ENCODE results near the gene MEFV.
"Not testable (repeated sequence)": the region's sequence is repeated elsewhere in the genome, so short reads cannot be mapped to it uniquely, and the experiment has no call there.

The MEFV gene

DNA sequence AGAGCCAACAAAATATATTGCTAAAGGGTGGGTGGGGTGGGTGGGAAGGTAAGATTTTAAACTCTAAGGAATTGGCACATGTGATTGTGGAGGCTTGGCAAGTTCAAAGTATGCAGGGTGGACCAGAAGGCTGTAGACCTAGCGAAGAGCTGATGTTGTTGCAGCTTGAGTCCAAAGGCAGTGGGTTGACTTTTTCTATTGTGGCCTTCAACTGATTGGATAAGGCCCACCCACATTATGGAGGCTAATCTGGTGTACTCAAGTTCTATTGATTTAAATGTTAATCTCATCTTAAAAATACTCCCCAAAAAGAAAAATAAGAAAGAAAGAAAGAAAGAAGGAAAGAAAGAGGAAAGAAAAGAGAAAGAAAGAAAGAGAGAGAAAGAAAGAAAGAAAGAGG lies 43.9 kb downstream of the MEFV start:
- DNase-seq = no peak

DNA sequence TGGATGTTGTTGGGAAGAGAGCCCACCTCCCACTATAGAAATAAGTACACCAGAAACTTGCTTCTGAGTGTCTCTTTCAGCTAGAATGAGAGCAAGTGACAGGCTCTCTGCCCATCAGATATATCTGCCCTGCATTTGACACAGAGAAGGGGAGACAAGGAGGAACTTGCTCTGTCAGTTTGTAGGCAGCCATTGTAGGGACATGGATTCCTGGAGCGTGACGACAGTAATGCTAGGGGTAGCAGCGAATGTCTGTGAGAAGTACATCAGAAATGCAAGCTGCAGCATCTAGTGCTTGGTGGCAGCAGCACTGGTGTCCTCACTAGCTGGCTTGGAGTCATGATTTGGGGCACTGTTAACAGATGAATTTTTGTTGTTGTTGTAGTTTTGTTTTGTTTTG lies 44.4 kb downstream of the MEFV start:
- no peak for DNase-seq

DNA sequence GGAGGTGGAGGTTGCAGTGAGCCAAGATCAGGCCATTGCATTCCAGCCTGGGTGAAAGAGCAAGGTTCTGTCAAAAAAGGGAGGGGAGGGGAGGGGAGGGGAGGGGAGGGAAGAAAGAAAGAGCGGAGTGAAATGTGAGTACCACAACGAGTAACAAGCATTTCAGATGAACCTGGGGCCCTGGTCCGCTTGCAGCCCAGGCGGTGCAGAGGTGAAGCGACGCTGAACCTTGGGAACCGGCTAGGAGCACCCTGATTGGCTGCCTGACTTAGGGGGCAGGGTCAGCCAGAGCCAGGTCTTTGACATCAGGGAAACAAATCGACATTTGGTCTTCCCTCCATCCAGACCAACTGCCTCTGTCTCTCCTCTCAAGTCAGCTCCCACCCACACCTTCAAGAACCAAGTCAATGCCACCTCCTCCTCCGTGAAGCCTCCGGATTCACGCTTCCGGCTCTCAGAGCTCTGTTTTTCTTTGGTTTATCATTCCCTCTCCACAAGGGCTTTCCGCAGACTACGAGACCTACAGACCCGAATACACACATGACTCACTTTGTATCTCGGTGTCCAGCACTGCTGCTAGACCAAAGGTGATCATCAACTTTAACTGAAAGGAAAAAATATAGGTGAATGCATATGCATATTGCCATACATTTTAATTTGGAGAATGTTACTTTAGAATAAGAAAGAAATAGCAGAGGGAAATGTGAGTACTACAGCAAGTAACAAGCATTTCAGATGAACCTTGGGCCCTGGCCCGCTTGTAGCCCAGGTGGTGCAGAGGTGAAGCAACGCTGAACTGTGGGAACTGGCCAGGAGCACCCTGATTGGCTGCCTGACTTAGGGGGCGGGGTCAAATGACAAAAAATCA lies 49.1 kb downstream of the MEFV start:
- DNase-seq = no peak

DNA sequence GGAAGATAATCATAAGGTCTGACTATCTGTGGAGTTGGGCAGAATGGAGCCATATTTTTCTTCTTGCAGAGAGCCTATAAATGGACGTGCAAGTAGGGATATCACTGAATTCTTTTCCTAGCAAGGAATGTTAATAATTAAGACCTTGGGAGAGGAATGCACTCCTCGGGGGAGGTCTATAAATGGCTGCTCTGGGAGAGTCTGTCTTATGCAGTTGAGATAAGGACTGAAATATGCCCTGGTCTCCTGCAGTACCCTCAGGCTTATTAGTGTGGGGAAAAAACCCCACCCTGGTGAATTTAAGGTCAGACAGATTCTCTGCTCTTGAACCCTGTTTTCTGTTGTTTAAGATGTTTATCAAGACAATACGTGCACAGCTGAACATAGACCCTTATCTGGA lies 50.5 kb downstream of the MEFV start:
- not testable (repeated sequence) for DNase-seq

DNA sequence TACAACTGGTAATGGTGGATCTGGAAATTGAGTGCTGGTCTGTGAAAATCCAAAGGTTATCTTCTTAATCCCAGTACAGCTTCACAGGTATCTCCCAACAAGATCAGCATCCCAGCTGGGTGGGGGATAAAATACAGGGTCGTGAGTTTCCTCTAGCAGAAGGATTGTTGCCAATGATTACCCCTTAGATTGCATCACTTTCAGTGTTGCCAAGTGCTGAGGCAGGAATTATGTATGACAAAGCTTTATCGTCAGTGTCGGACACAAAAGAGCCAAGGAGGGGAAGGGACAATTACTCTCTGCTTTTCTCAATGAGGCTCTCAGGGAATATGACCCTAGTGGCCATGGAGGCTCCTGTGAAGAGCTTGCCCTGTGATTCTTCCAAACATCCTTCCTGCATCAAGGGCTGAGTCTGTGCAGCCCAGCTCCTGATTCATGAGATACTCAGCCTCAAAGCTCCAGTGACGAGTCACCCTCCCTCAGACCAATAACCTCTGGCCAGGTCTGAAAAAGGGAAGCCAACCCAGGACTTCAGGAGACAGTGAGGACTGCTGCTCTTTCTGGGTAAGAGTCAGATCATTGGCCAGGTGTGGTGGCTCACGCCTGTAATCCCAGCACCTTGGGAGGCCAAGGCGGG lies 53.4 kb downstream of the MEFV start:
- DNase-seq = no peak

DNA sequence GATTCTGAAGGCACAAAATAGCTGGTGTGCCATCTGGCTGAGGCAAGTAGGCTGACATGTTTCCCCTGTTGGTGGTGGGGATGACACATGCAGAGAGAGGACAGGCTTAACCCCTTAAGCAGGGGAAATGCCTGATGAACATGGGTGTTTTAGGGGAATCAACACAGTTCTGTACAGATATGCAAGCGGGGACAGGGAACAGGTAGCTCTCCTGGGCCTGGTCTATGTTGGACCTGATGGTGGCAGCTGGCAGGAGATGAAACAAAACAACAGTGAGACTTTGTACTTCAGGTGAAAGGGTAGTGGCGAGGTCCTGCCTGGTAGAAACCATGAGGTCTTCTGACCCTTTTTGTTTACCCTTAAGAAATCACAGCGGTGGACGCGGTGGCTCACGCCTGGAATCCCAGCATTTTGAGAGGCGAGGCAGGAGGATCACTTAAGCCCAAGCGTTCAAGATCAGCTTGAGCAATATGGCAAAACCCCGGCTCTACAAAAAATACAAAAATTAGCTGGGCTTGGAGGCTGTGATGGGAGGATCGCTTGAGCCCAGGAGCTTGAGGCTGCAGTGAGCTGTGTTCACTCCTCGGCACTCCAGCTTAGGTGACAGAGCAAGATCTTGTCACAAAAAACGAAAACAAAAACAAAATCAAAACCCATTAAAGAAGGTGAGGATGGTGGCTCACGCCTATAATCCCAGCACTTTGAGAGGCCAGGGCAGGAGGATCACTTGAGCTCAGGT lies 57.9 kb downstream of the MEFV start:
- DNase-seq = no peak

DNA sequence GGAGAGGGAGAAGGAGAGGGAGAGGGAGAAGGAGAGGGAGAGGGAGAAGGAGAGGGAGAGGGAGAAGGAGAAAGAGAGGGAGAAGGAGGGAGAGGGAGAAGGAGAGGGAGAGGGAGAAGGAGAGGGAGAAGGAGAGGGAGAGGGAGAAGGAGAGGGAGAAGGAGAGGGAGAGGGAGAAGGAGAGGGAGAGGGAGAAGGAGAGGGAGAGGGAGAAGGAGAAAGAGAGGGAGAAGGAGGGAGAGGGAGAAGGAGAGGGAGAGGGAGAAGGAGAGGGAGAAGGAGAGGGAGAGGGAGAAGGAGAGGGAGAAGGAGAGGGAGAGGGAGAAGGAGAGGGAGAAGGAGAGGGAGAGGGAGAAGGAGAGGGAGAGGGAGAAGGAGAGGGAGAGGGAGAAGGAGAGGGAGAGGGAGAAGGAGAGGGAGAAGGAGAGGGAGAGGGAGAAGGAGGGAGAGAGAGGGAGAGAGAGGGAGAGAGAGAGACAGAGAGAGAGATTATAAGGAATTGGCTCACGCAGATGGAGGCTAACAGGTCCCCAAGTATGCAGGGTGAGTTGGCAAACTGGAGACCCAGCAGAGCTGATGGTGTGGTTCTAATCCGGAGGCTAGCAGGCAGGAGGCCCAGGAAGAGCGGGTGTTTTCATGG lies 58.6 kb downstream of the MEFV start:
- not testable (repeated sequence) for DNase-seq

DNA sequence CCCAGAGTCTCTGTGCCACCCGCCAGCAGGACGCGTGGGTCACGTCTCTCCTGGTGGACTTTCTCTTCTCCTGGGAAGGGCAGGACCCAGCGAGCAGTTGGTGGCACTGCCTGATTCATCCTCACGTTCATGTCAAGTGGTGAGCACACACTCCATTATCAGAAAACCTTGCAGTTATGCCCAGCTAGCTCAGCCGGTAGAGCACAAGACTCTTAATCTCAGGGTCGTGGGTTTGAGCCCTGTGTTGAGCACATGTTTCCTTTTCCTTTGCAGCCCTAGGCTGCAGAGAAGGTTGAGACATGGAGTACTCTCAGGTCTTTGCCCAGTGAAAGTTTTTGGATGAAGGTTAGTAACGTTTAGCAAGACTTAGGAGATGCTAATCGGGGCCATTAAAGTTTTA lies 60.5 kb downstream of the MEFV start:
- no peak for DNase-seq

DNA sequence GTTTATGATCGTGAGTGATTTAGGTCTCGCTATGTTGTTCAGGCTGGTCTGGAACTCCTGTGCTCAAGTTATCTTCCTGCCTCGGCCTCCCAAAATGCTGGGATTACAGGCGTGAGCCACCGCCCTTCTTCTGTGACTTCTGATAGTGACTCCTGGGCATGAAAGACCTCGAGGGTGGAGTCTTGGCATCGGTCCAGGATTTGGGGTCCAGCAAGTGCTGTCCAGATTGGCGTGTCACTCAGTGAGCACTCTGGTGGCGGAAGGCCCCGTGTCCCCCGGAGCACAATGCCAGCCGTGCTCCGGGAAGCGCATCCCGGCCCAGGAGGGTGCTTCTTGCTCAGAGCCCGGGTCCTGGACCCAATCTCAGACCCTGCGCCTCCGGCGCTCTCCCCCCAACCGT lies 61.6 kb downstream of the MEFV start:
- DNase-seq = no peak

DNA sequence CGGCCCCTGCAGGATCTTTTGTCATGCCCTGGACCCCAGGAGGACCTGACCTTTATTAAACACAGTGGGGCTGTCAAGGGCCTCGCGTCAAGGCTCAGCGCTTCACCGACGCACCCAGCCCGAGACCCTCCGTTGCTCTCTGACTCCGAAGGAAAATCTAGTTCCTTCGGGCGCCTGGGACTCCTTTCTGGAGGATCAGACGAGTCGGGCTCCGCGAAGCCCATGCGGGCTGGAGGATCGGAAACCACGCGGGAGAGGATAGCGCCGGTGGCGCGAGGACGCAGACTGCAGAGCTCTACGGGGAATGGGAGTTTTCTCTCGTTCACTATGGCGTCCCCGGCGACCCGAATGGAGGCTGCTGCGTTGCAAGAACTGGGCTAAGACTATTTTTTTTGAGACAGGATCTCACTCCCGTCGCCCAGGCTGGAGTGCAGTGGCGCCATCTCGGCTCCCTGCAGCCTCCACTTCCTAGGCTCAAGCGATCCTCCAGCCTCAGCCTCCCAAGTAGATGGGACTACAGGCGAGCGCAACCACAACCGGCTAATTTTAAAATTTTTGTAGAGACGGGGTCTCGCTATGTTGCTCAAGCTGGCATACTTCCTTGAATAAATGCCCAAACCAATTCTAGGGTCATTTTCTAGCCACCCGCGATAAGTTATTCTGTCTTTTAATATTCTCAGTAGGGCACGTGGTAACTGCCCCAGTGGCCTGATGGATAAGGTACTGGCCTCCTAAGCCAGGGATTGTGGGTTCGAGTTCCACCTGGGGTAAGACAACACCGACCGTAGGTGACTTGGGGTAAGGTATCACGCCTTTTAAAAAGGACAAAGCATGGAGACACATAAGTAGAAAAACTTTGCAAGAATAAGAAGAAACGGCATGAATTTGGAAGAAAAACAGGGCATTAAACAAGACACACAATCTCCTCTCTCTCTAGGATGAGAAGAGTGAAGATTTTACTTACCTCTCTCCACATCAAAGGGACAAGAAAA lies 62.9 kb downstream of the MEFV start:
- no peak for DNase-seq

DNA sequence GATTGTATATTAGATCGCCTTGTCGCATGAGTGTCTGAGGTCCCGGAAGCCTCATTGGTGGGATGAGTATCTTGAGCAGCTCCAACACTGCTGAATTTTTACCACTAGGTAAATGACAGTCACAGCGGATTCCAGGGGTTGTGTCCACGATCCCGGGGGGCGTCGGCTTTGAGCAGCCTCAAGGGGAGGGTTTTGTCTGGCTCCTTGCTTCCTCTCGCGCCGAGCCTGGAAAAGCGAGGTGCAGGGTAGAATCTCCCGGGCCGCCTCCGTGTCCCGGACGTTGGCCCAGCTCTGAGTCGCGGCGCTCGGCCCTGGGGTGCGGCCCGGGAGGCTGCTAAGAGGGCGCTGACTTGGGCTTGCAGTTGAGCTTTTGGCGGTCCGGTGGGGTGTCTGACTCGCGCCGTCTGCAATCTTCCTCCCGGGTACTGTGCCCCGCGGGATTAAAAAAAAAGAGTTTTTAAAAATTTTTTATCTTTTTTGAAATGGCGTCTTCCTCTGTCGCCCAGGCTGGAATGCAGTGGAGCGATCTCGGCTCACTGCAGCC lies 63.9 kb downstream of the MEFV start:
- DNase-seq = no peak

Measured in stimulated activated CD4-positive, alpha-beta T cell treated with anti-CD3 and anti-CD28 coated beads, Interleukin-4, amount 100 ng/mL, for 4 hours (primary cell).